22Rv1 (cell line): ENCODE measurements around the gene BASP1.

Source experiments
- ZFX ChIP-seq: fragments of 450-650 bp; IDR thresholded peaks from 2 replicates; pipeline ENCODE4 v1.6.1; 2017; ENCODE audit warnings: antibody characterized with exemption, borderline replicate concordance
- TF ChIP-seq, protein P1 (sequence below): fragments of 450-650 bp; IDR thresholded peaks from 2 replicates; pipeline ENCODE4 v1.5.1; 2017; ENCODE audit warnings: mild to moderate bottlenecking

DNA sequence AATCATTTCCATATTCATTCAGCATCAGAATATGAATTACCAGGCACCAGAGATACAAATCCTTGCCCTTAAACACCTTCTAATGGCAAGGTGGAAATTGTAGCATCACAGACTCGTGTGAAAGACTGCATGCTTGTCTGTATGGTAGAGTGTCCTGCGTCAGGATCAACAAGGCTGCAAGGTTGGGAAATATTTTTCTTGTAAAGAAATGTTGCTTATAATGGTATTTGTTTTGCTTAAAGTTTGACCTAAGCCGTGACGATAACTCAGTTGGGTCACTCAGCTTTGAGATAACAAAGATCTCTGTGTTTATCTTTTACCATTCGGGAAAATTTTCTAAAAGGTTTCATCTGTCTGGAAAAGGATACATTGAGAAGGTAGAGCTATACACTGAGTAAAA lies 87.6 kb downstream of the BASP1 start:
- TF ChIP-seq, protein P1, sequence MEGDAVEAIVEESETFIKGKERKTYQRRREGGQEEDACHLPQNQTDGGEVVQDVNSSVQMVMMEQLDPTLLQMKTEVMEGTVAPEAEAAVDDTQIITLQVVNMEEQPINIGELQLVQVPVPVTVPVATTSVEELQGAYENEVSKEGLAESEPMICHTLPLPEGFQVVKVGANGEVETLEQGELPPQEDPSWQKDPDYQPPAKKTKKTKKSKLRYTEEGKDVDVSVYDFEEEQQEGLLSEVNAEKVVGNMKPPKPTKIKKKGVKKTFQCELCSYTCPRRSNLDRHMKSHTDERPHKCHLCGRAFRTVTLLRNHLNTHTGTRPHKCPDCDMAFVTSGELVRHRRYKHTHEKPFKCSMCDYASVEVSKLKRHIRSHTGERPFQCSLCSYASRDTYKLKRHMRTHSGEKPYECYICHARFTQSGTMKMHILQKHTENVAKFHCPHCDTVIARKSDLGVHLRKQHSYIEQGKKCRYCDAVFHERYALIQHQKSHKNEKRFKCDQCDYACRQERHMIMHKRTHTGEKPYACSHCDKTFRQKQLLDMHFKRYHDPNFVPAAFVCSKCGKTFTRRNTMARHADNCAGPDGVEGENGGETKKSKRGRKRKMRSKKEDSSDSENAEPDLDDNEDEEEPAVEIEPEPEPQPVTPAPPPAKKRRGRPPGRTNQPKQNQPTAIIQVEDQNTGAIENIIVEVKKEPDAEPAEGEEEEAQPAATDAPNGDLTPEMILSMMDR, result no peak
- TF ChIP-seq ZFX, result no peak
